Esophagus squamous epithelium (tissue), 5 donors: ENCODE results near the gene HNRNPU. TPM values are rescaled to one million over a fixed set of nuclear protein-coding genes. Genes with fewer than 3 reads are reported as not detected.

ENCODE experiments used
- DNase-seq: peaks from one replicate; lab custom pipeline; 2025; lab: John Stamatoyannopoulos, UW
- H3K27ac ChIP-seq, 4 donors: fragments of 200-600 bp; sonication (generic); one replicate each; pipeline ENCODE4 v1.5.1; 2016 to 2019; ENCODE audit warnings: mild to moderate bottlenecking in 1 of 4
- H3K27me3 ChIP-seq, 4 donors: fragments of 200-600 bp; sonication (generic); 1 replicate in 3 of 4; 2 replicates in 1 of 4; pipeline versions ENCODE4 v1.5.1 to v1.6.0; 2017 to 2021; ENCODE audit warnings: antibody characterized with exemption in 1 of 4
- H3K36me3 ChIP-seq, 3 donors: fragments of 200-600 bp; sonication (generic); one replicate each; pipeline ENCODE4 v1.5.1; 2016 to 2019
- H3K4me1 ChIP-seq, 3 donors: fragments of 200-600 bp; sonication (generic); one replicate each; pipeline ENCODE4 v1.5.1; 2017 to 2019
- H3K4me3 ChIP-seq, 4 donors: fragments of 200-600 bp; sonication (generic); 1 replicate in 3 of 4; 2 replicates in 1 of 4; pipeline ENCODE4 v1.5.1; 2016 to 2019; ENCODE audit warnings: mild to moderate bottlenecking in 2 of 4, moderate library complexity in 1 of 4
- H3K9me3 ChIP-seq, 3 donors: fragments of 200-600 bp; sonication (generic); one replicate each; pipeline ENCODE4 v1.5.1; 2016 to 2019
- POLR2A ChIP-seq, 4 donors: fragments of 450-650 bp; IDR thresholded peaks; one replicate each; pipeline ENCODE4 v1.6.1; 2017; ENCODE audit warnings: antibody characterized with exemption in 4 of 4, mild to moderate bottlenecking in 4 of 4, moderate library complexity in 3 of 4
- WGBS, 2 donors: methylation state at CpG; one replicate each; pipeline ENCODE4 v1.1.5; 2018; 5-methylcytosine and 5-hydroxymethylcytosine counted together
- intact Hi-C: fragments of 100-400 bp; cut with DNase I; formaldehyde crosslinking; loops from one replicate; pipeline ENCODE4 v1.15.0; 2022
- total RNA-seq, 4 donors: library from RNA; depleted of rRNA; stranded (reverse); fragments of >200 nt; gene quantifications; one replicate each; pipeline ENCODE4 v1.1.0, GENCODE V29; 2016
- TF ChIP-seq, protein P1 (sequence below), 6 experiments: fragments of 450-650 bp in 4 of 6; fragments of 200-600 bp in 2 of 6; sonication (generic) in 2 of 6; IDR thresholded peaks; one replicate each; pipeline ENCODE4 v1.5.1; 2016 to 2019; ENCODE audit warnings: antibody characterized with exemption in 6 of 6, mild to moderate bottlenecking in 4 of 6, moderate library complexity in 4 of 6
- donor health status: DM: yes; HTN: yes; CAD: no.

The HNRNPU gene
- 100 to 1,000 TPM; 176 to 308 (median 257) TPM for total RNA-seq

GRCh38 chr1:244864253-244865027 is at the start of gene HNRNPU:
Gene HNRNPU, minus strand, starts transcription at chr1:244864543. Its CDS starts 236 bp downstream, at chr1:244864307.
- peak; percentile 89 for DNase-seq
- Histone ChIP-seq H3K36me3 (peaks cover 0 to 17% (median 5%) of the 10 kb centered on the region in 3 donors), H3K9me3 (no peaks in the 10 kb centered on the region), H3K27me3 (no peaks in the 10 kb centered on the region), H3K27ac (peak within 1 kb of the TSS; percentile 98 to 100 (median 100)), H3K4me3 (peak within 1 kb of the TSS; percentile 73 to 98 (median 92)), H3K4me1 (peaks cover 14 to 38% (median 23%) of the 10 kb centered on the region in 3 donors)
- TF ChIP-seq, protein P1, sequence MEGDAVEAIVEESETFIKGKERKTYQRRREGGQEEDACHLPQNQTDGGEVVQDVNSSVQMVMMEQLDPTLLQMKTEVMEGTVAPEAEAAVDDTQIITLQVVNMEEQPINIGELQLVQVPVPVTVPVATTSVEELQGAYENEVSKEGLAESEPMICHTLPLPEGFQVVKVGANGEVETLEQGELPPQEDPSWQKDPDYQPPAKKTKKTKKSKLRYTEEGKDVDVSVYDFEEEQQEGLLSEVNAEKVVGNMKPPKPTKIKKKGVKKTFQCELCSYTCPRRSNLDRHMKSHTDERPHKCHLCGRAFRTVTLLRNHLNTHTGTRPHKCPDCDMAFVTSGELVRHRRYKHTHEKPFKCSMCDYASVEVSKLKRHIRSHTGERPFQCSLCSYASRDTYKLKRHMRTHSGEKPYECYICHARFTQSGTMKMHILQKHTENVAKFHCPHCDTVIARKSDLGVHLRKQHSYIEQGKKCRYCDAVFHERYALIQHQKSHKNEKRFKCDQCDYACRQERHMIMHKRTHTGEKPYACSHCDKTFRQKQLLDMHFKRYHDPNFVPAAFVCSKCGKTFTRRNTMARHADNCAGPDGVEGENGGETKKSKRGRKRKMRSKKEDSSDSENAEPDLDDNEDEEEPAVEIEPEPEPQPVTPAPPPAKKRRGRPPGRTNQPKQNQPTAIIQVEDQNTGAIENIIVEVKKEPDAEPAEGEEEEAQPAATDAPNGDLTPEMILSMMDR (IDR thresholded peaks at IDR 0.05), result peak in 5 of 6 experiments; percentile 22 to 60 (median 52)
- peak in 3 of 4 donors; percentile 84 to 100 (median 97) for TF ChIP-seq POLR2A (IDR thresholded peaks at IDR 0.05)
- WGBS, 2 donors, result 0 to 1% methylated on average over 9 to 20 of the region's 71 CpGs
- intact Hi-C loops, result loop anchor here (5.0 kb wide), 1 partner anchor 108 kb away; no protein-coding TSS in a partner anchor

GRCh38 chr1:244913806-244914205 is 49.5 kb upstream of the HNRNPU start:
- H3K36me3 ChIP-seq, result no peaks in the 10 kb centered on the region
- peaks cover 0 to 7% (median 0%) of the 10 kb centered on the region in 3 donors for H3K4me1 ChIP-seq
- H3K4me3 ChIP-seq, result no peak overlapping the region
- no peaks in the 10 kb centered on the region for H3K27me3 ChIP-seq
- no peak for DNase-seq
- 90 to 93% methylated on average over 15 of the region's 15 CpGs for WGBS, 2 donors
- intact Hi-C loops, result no loop called here
- H3K9me3 ChIP-seq, result no peaks in the 10 kb centered on the region
- TF ChIP-seq, protein P1 (IDR thresholded peaks at IDR 0.05), result no peak
- TF ChIP-seq POLR2A (IDR thresholded peaks at IDR 0.05), result no peak
- H3K27ac ChIP-seq, result no peak overlapping the region

- DNase-seq, result no peak
- H3K36me3 ChIP-seq, result no peaks in the 10 kb centered on the region
- H3K9me3 ChIP-seq, result no peaks in the 10 kb centered on the region
- intact Hi-C loops, result no loop called here
- H3K4me3 ChIP-seq, result no peak overlapping the region
- WGBS, 2 donors, result 68 to 69% methylated on average over 3 of the region's 3 CpGs
- no peak overlapping the region for H3K27ac ChIP-seq
- H3K4me1 ChIP-seq, result no peaks in the 10 kb centered on the region
- no peaks in the 10 kb centered on the region for H3K27me3 ChIP-seq
- TF ChIP-seq, protein P1 (IDR thresholded peaks at IDR 0.05), result no peak
- TF ChIP-seq POLR2A (IDR thresholded peaks at IDR 0.05), result no peak
These were observed 39.8 kb upstream of the HNRNPU start for GRCh38 chr1:244904119-244904518.

DNA sequence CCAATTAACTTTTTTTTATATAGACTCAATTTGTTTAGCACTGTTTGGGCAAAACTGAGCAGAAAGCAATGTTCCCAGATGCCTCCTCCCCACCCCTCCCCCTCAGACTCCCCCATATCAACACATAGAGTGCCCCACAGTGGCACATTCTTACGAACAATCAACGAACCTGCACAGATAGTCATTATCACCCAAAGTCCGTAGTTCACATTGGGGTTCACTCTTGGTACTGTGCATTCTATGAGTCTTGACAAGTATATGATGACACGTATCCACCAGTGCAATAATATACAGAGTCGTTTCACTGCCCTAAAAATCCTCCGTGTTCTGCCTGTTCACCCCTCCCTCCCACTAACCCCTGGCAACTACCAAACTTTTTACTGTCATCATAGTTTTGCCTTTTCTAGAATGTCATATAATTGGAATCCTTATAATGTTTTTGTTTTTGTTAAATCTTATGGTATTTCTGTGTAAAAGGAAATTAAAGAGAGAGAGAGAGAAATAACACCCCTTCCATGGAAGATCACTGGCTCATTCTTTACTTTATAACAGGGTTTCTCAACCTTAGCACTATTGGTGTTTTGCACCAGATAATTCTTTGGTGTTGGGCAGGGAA is 37.2 kb upstream of the HNRNPU start:
- intact Hi-C loops, result no loop called here
- no peaks in the 10 kb centered on the region for H3K36me3 ChIP-seq
- TF ChIP-seq, protein P1 (IDR thresholded peaks at IDR 0.05), result no peak
- TF ChIP-seq POLR2A (IDR thresholded peaks at IDR 0.05), result no peak
- H3K27me3 ChIP-seq, result no peaks in the 10 kb centered on the region
- H3K4me3 ChIP-seq, result no peak overlapping the region
- no peaks in the 10 kb centered on the region for H3K4me1 ChIP-seq
- 63 to 66% methylated on average over 6 of the region's 6 CpGs for WGBS, 2 donors
- no peak for DNase-seq
- no peaks in the 10 kb centered on the region for H3K9me3 ChIP-seq
- H3K27ac ChIP-seq, result no peak overlapping the region
